GM12801 (cell line): ENCODE results near the gene SNX30.

Experiments used
- TF ChIP-seq, protein P1 (sequence below): IDR thresholded peaks from one replicate; pipeline ENCODE4 v1.5.1; 2011; ENCODE audit warnings: control low read depth; ENCODE audit not compliant: insufficient read length; ENCODE audit errors: extremely low read depth

SNX30 gene

DNA sequence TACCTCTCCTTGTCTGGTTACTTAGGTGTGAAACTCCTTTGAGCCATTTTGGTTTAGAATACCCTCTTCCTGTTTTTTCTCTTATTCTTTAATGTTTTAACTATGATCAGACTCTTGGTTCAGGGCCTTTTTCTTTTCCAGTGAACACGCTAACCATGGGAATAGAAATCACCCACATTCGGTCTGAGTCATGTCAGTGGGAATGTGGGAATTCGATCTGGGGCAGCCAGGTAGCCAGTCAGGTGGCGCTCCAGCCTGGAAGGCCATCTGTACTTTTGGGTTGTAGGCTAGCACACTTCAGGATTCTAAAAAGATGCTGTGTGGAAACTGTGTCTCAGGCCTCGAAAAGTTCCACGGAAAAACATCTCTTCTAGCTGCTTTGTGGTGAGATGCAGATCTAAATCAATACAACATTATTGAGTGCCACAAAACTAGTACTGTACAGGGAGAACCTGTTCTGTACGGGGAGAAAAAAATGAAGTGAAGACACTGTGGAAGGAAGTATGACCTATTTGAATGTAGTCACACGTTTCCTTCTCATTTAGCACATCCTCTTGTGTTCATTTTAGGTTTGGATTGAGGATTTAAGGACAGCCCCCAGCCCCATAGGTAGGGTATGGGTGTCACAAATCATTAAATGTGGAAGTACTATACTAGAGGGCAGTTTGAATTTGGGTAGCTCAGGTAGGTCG lies 36.4 kb downstream of the SNX30 start:
- TF ChIP-seq, protein P1, sequence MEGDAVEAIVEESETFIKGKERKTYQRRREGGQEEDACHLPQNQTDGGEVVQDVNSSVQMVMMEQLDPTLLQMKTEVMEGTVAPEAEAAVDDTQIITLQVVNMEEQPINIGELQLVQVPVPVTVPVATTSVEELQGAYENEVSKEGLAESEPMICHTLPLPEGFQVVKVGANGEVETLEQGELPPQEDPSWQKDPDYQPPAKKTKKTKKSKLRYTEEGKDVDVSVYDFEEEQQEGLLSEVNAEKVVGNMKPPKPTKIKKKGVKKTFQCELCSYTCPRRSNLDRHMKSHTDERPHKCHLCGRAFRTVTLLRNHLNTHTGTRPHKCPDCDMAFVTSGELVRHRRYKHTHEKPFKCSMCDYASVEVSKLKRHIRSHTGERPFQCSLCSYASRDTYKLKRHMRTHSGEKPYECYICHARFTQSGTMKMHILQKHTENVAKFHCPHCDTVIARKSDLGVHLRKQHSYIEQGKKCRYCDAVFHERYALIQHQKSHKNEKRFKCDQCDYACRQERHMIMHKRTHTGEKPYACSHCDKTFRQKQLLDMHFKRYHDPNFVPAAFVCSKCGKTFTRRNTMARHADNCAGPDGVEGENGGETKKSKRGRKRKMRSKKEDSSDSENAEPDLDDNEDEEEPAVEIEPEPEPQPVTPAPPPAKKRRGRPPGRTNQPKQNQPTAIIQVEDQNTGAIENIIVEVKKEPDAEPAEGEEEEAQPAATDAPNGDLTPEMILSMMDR: no peak

DNA sequence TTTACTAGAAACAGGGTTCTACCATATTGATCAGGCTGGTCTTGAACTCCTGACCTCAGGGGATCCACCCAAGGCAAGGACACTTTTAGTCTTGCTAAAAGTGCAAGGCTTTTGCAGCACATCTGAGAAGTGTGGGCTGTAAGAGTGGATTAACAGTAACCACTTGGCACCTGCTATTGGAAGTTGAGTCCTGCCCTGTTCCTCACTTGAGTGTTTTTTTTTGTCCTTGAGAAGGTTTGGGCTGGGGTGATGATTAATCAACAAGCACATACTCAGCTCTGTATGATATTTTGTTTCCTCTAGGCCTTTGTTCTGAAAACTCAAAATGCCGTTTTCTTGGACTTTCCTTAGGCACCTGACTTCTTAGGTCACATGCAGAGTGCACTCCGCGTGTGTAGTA lies 37.4 kb downstream of the SNX30 start:
- TF ChIP-seq, protein P1: no peak

DNA sequence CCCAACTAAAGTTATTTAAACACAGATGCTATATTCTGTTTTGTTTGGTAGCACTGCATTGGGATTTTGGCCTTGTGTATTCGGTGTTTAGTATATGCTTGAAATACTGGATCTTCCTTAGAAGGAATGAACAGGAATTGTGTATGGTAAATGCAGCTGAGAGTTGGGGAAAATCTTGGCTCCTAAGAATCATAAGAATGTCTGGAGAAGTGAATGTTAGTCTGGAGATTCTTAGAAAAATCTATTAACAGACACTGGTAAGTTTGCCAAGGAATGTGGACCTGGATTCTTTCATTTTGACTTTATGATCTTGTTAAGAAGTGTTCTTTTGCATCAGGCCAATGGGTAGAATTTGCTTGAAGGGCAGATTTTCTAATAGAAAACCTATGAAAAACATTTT lies 38.9 kb downstream of the SNX30 start:
- TF ChIP-seq, protein P1: no peak

DNA sequence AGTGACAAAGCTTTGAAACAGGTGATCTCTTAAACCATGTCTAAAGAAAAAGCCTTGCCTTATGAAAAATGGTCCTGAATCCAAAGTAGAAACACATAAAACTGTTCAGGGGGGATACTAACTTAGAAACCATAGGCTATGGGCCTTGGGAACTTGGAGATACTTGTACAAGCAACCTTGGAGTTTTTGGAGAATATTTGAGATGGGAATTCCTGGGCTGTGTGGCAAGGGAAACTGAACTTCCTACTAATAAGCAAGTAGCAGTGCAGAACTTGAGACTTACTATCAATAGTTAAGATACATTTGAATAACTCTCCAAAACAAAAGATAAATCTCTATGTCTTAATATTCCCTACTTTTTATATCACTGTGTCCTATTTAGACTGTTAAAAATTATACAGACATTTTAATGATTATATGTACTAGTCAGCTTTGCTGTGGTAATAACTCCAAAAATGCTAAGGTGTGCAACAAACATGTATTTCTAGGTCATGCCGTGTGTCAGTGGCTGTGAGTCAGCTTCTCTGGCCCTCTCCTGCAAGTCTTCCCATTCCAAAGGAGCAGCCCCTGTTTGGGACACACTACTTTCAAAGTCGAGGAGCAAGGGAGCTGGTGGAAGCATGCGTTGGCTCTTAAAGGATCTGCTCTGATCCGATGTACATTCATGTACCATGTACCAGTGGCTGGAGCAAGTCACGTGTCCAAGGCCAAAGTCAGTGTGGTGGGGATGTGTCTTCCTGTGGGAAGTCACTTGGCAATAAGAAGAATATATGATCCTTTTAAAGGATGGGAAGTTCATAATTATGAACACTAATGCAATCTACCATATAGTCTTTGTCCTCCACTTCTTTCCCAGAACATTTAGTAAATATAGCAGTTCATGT lies 39.6 kb downstream of the SNX30 start:
- TF ChIP-seq, protein P1: no peak

DNA sequence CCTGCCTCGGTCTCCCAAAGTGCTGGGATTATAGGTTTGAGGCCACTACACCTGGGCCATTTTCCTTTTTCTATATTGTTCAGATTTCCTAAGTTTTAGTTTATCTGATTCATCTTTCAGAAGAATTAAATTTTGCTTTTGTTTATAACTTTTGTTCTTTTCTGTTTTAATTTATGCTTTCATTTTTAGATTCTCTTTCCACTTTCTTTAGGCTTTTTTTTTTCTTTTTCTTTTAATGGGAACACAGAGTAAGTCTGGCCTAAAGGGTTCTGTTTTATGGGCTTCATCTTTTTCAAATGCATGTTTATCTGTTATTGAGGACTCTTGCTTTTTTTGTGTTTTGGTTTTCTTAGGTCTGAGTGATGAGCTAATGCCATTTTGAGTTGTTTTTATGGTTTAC lies 42.1 kb downstream of the SNX30 start:
- TF ChIP-seq, protein P1: no peak

DNA sequence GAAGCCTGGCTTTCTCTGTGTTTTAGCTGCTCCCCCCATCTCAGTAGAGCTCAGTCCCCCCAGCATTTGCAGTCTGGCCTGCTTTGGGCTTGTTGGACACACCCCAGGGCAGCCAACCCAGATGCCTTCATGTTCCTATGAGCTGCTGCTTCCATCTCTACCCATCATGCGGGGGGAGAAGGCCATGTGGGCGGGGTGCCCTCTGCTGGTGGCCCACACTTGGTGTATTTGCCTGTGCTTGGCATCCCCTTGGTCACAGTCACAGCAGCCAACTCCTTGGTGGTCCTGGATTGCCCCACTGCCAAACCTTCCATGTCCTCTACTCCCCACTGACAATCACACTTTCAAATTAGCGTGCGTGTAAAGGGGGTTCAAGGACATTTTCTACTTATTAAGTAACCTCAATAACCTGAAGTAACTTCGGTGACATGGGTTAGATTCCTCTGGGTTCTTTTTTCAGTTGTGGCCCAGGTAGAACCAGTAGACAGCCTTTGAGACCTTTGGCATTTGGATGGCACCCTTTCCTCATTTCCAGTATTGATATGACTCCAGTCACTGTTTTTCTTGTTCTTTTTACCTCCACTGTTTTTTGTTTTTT lies 42.8 kb downstream of the SNX30 start:
- TF ChIP-seq, protein P1: no peak

DNA sequence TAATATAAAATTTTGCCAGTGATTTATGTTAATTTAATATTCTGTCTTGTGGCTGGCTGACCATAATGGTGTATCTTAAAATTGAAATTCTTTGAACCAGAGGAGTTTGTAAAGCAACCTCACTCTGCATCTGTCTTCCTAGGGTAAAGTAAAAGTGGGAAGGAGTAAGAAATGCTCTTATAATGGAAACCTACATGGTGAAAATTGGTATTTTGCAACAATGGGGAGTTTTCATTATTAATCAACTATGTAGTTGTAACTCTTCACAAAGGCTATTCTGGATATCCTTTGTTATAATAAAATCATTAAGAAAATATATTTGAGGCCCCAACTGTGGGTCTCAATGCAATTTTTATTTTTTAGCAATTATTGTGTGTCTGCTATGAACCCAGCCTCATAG lies 44.2 kb downstream of the SNX30 start:
- TF ChIP-seq, protein P1: no peak
